ENCODE results near the gene PJA2.
"Not testable (repeated sequence)": the region's sequence is repeated elsewhere in the genome, so short reads cannot be mapped to it uniquely, and the experiment has no call there.

PJA2 gene

GRCh38 chr5:109304309-109304708, 105.5 kb downstream of the PJA2 start:
- DNase-seq = no peak
- no peak for ATAC-seq (replicated peaks)
- no peak overlapping the region for H3K4me3 Mint-ChIP-seq
- no peaks in the 10 kb centered on the region for H3K4me1 Mint-ChIP-seq (ENCODE audit: low read depth in 2 of 2)
- no peak overlapping the region for H3K27ac Mint-ChIP-seq
- H3K9me3 Mint-ChIP-seq = no peaks in the 10 kb centered on the region
- H3K27me3 Mint-ChIP-seq = no peaks in the 10 kb centered on the region
- no peaks in the 10 kb centered on the region for H3K36me3 Mint-ChIP-seq (ENCODE audit: insufficient read depth)

GRCh38 chr5:109300367-109300766, 109.4 kb downstream of the PJA2 start:
- no peak overlapping the region for H3K27ac Mint-ChIP-seq
- H3K9me3 Mint-ChIP-seq = no peaks in the 10 kb centered on the region
- no peaks in the 10 kb centered on the region for H3K36me3 Mint-ChIP-seq (ENCODE audit: insufficient read depth)
- ATAC-seq (replicated peaks) (no peak), DNase-seq (no peak)
- no peak overlapping the region for H3K4me3 Mint-ChIP-seq
- H3K4me1 Mint-ChIP-seq (ENCODE audit: low read depth in 2 of 2) = no peaks in the 10 kb centered on the region
- H3K27me3 Mint-ChIP-seq = no peaks in the 10 kb centered on the region

- no peaks in the 10 kb centered on the region for H3K4me1 Mint-ChIP-seq (ENCODE audit: low read depth in 2 of 2)
- H3K27me3 Mint-ChIP-seq = no peaks in the 10 kb centered on the region
Measured at GRCh38 chr5:109299557-109299956, 110.2 kb downstream of the PJA2 start.

GRCh38 chr5:109298794-109299193, 111.0 kb downstream of the PJA2 start:
- Mint-ChIP-seq H3K27ac (no peak overlapping the region), H3K4me1 (ENCODE audit: low read depth in 2 of 2) (no peaks in the 10 kb centered on the region), H3K9me3 (no peaks in the 10 kb centered on the region), H3K27me3 (peaks cover 0 to 2% of the 10 kb centered on the region in 2 donors), H3K4me3 (no peak overlapping the region), H3K36me3 (ENCODE audit: insufficient read depth) (no peaks in the 10 kb centered on the region)
- ATAC-seq (replicated peaks) (no peak), DNase-seq (no peak)

More at GRCh38 chr5:109299557-109299956, 110.2 kb downstream of the PJA2 start:
- ATAC-seq (replicated peaks) (no peak), DNase-seq (no peak)
- H3K4me3 Mint-ChIP-seq = no peak overlapping the region
- H3K27ac Mint-ChIP-seq = no peak overlapping the region
- H3K9me3 Mint-ChIP-seq = no peaks in the 10 kb centered on the region
- H3K36me3 Mint-ChIP-seq (ENCODE audit: insufficient read depth) = no peaks in the 10 kb centered on the region

GRCh38 chr5:109297900-109298299, 111.9 kb downstream of the PJA2 start:
- no peak overlapping the region for H3K27ac Mint-ChIP-seq
- no peaks in the 10 kb centered on the region for H3K36me3 Mint-ChIP-seq (ENCODE audit: insufficient read depth)
- peaks cover 0 to 9% of the 10 kb centered on the region in 2 donors for H3K27me3 Mint-ChIP-seq
- no peak overlapping the region for H3K4me3 Mint-ChIP-seq
- H3K4me1 Mint-ChIP-seq (ENCODE audit: low read depth in 2 of 2) = no peaks in the 10 kb centered on the region
- DNase-seq (no peak), ATAC-seq (replicated peaks) (no peak)
- no peaks in the 10 kb centered on the region for H3K9me3 Mint-ChIP-seq

- DNase-seq (no peak), ATAC-seq (replicated peaks) (no peak)
- Mint-ChIP-seq H3K27me3 (peaks cover 0 to 9% of the 10 kb centered on the region in 2 donors), H3K4me1 (ENCODE audit: low read depth in 2 of 2) (no peaks in the 10 kb centered on the region), H3K9me3 (peaks cover 3 to 14% of the 10 kb centered on the region in 2 donors), H3K36me3 (ENCODE audit: insufficient read depth) (no peaks in the 10 kb centered on the region), H3K4me3 (no peak overlapping the region), H3K27ac (no peak overlapping the region)
Measured at GRCh38 chr5:109291090-109291489, 118.7 kb downstream of the PJA2 start.

- peaks cover 6 to 19% of the 10 kb centered on the region in 2 donors for H3K9me3 Mint-ChIP-seq
Measured at GRCh38 chr5:109290231-109290630, 119.5 kb downstream of the PJA2 start.

GRCh38 chr5:109286628-109287027, 123.1 kb downstream of the PJA2 start:
- H3K9me3 Mint-ChIP-seq = peaks cover 7 to 25% of the 10 kb centered on the region in 2 donors
- H3K4me1 Mint-ChIP-seq (ENCODE audit: low read depth in 2 of 2); H3K4me3 Mint-ChIP-seq; ATAC-seq (replicated peaks); DNase-seq; H3K36me3 Mint-ChIP-seq (ENCODE audit: insufficient read depth); H3K27ac Mint-ChIP-seq; H3K27me3 Mint-ChIP-seq: not testable (repeated sequence)

More at GRCh38 chr5:109290231-109290630, 119.5 kb downstream of the PJA2 start:
- ATAC-seq (replicated peaks) (no peak), DNase-seq (no peak)
- H3K4me3 Mint-ChIP-seq = no peak overlapping the region
- H3K27me3 Mint-ChIP-seq = peaks cover 0 to 9% of the 10 kb centered on the region in 2 donors
- H3K27ac Mint-ChIP-seq = no peak overlapping the region
- no peaks in the 10 kb centered on the region for H3K36me3 Mint-ChIP-seq (ENCODE audit: insufficient read depth)
- no peaks in the 10 kb centered on the region for H3K4me1 Mint-ChIP-seq (ENCODE audit: low read depth in 2 of 2)
